Lower lobe of right lung (tissue), 2 donors: Measurements from ENCODE around the gene CGNL1. TPM values are rescaled to one million over a fixed set of nuclear protein-coding genes. Genes with fewer than 3 reads are reported as not detected.

ENCODE experiments used
- ATAC-seq, 2 donors: fragments of 200-7000 bp; cut with Tn5 transposase; one replicate each; pipeline ENCODE4 v1.9.1; 2020 to 2022; ENCODE audit warnings: mild to moderate bottlenecking in 2 of 2, moderate library complexity in 2 of 2
- DNase-seq: peaks from one replicate; pipeline ENCODE4 v3.0.0-alpha.2; 2020
- H3K27ac ChIP-seq: fragments of 200-600 bp; one replicate; pipeline ENCODE4 v1.8.0; 2022
- H3K27me3 ChIP-seq: fragments of 200-600 bp; one replicate; pipeline ENCODE4 v1.8.0; 2022; ENCODE audit warnings: low read depth
- H3K36me3 ChIP-seq: fragments of 200-600 bp; one replicate; pipeline ENCODE4 v1.8.0; 2022; ENCODE audit warnings: mild to moderate bottlenecking
- H3K4me1 ChIP-seq: fragments of 200-600 bp; one replicate; pipeline ENCODE4 v1.8.0; 2022
- H3K4me3 ChIP-seq: fragments of 200-600 bp; one replicate; pipeline ENCODE4 v1.8.0; 2022; ENCODE audit warnings: mild to moderate bottlenecking
- H3K9me3 ChIP-seq: fragments of 200-600 bp; one replicate; pipeline ENCODE4 v1.8.0; 2022
- CTCF ChIP-seq: fragments of 200-600 bp; IDR thresholded peaks from one replicate; pipeline ENCODE4 v1.8.0; 2022; ENCODE audit warnings: antibody characterized with exemption, mild to moderate bottlenecking
- intact Hi-C: fragments of 100-400 bp; cut with DNase I; formaldehyde crosslinking; loops from one replicate; pipeline ENCODE4 v1.11.0; 2022
- total RNA-seq: library from RNA; stranded (reverse); fragmentation: NEBNext Ultra II Directional; extraction: Animal tissue kit (Norgen Biotek cat#: 25700); gene quantifications from one replicate; pipeline ENCODE4 v1.2.1, GENCODE V29; 2021
- donor health status: DM: no; HTN: yes; CAD: no; lungs with severe emphysema.

CGNL1 gene
- total RNA-seq, 1 donor from 2014 or later, result 46.0 TPM

- DNase-seq, result peak; percentile 80
- Histone ChIP-seq H3K4me3 (no peak overlapping the region), H3K36me3 (no peaks in the 10 kb centered on the region), H3K27ac (peak overlapping the region; percentile 84), H3K4me1 (peaks cover 55% of the 10 kb centered on the region), H3K27me3 (no peaks in the 10 kb centered on the region), H3K9me3 (no peaks in the 10 kb centered on the region)
- peak; percentile 89 to 92 for ATAC-seq
- TF ChIP-seq CTCF, result no peak
- intact Hi-C loops, result no loop called here
Measured at GRCh38 chr15:57505949-57506391, 129.7 kb downstream of the CGNL1 start.

GRCh38 chr15:57506422-57506821, 130.1 kb downstream of the CGNL1 start:
- no peaks in the 10 kb centered on the region for H3K27me3 ChIP-seq
- intact Hi-C loops, result no loop called here
- no peaks in the 10 kb centered on the region for H3K9me3 ChIP-seq
- DNase-seq (no peak), ATAC-seq (peak in 1 of 2 donors; percentile 1)
- peak overlapping the region; percentile 84 for H3K27ac ChIP-seq
- no peak for TF ChIP-seq CTCF
- H3K4me1 ChIP-seq, result peaks cover 60% of the 10 kb centered on the region
- no peaks in the 10 kb centered on the region for H3K36me3 ChIP-seq
- H3K4me3 ChIP-seq, result no peak overlapping the region

GRCh38 chr15:57507111-57507510, 130.8 kb downstream of the CGNL1 start:
- no peak for TF ChIP-seq CTCF
- Histone ChIP-seq H3K36me3 (no peaks in the 10 kb centered on the region), H3K27me3 (no peaks in the 10 kb centered on the region), H3K9me3 (no peaks in the 10 kb centered on the region), H3K27ac (peak overlapping the region; percentile 84), H3K4me1 (peaks cover 60% of the 10 kb centered on the region), H3K4me3 (no peak overlapping the region)
- intact Hi-C loops, result no loop called here
- ATAC-seq (no peak), DNase-seq (no peak)

GRCh38 chr15:57509126-57509525, 132.8 kb downstream of the CGNL1 start:
- DNase-seq, result no peak
- Histone ChIP-seq H3K4me1 (peaks cover 57% of the 10 kb centered on the region), H3K9me3 (no peaks in the 10 kb centered on the region), H3K27me3 (no peaks in the 10 kb centered on the region), H3K36me3 (no peaks in the 10 kb centered on the region), H3K4me3 (no peak overlapping the region), H3K27ac (no peak overlapping the region)
- no peak for ATAC-seq
- intact Hi-C loops, result no loop called here
- no peak for TF ChIP-seq CTCF

GRCh38 chr15:57509965-57510364, 133.7 kb downstream of the CGNL1 start:
- Histone ChIP-seq H3K9me3 (no peaks in the 10 kb centered on the region), H3K27ac (peak overlapping the region; percentile 34), H3K4me1 (peaks cover 48% of the 10 kb centered on the region), H3K27me3 (no peaks in the 10 kb centered on the region), H3K4me3 (no peak overlapping the region), H3K36me3 (no peaks in the 10 kb centered on the region)
- TF ChIP-seq CTCF, result no peak
- no peak for DNase-seq
- ATAC-seq, result no peak
- intact Hi-C loops, result no loop called here

- Histone ChIP-seq H3K4me1 (peaks cover 41% of the 10 kb centered on the region), H3K27me3 (no peaks in the 10 kb centered on the region), H3K4me3 (no peak overlapping the region), H3K36me3 (no peaks in the 10 kb centered on the region), H3K27ac (peak overlapping the region; percentile 34), H3K9me3 (no peaks in the 10 kb centered on the region)
- DNase-seq (no peak), ATAC-seq (no peak)
- TF ChIP-seq CTCF, result no peak
- intact Hi-C loops, result no loop called here
Measured at GRCh38 chr15:57510647-57511046, 134.3 kb downstream of the CGNL1 start.
